Psoas muscle (tissue), 8 donors: ENCODE measurements around the gene KRT28. TPM values are rescaled to one million over a fixed set of nuclear protein-coding genes. Genes with fewer than 3 reads are reported as not detected.

Experiments used
- ATAC-seq, 4 donors: fragments of 200-7000 bp; cut with Tn5 transposase; one replicate each; pipeline ENCODE4 v1.9.1; 2020; ENCODE audit warnings: moderate library complexity in 3 of 4, mild to moderate bottlenecking in 2 of 4
- DNase-seq, 2 donors: peaks; one replicate each; pipeline ENCODE4 v3.0.0-alpha.2; 2020
- H3K27ac ChIP-seq: fragments of 200-600 bp; one replicate; pipeline ENCODE4 v1.8.0; 2022
- H3K27me3 ChIP-seq, 3 donors: fragments of 200-600 bp in 1 of 3; one replicate each; pipeline versions ENCODE4 v1.6.1 to v1.8.0; 2013 to 2022; ENCODE audit warnings: low read length in 2 of 3, mild to moderate bottlenecking in 2 of 3, moderate library complexity in 1 of 3; ENCODE audit not compliant: insufficient read depth in 3 of 3
- H3K36me3 ChIP-seq, 2 donors: fragments of 200-600 bp in 1 of 2; one replicate each; pipeline versions ENCODE4 v1.6.1 to v1.8.0; 2013 to 2022; ENCODE audit warnings: low read depth in 1 of 2, mild to moderate bottlenecking in 1 of 2, moderate library complexity in 1 of 2; ENCODE audit not compliant: insufficient read depth in 1 of 2
- H3K4me1 ChIP-seq: fragments of 200-600 bp; one replicate; pipeline ENCODE4 v1.8.0; 2022
- H3K4me3 ChIP-seq: fragments of 200-600 bp; one replicate; pipeline ENCODE4 v1.8.0; 2022; ENCODE audit warnings: mild to moderate bottlenecking
- H3K9me3 ChIP-seq: fragments of 200-600 bp; one replicate; pipeline ENCODE4 v1.8.0; 2022
- WGBS, 3 donors: extraction: QIAGEN DNeasy Blood & Tissue Kit; methylation state at CpG; one replicate each; pipeline versions ENCODE4 v1.1.6 to v1.1.7; 2013; 5-methylcytosine and 5-hydroxymethylcytosine counted together
- intact Hi-C, 2 donors: fragments of 100-400 bp; cut with DNase I; formaldehyde crosslinking; loops; one replicate each; pipeline versions ENCODE4 v1.11.0 to v1.14.2; 2022
- polyA plus RNA-seq, 3 donors: library from polyadenylated mRNA; stranded (reverse); fragments of 200-250 nt; gene quantifications; one replicate each; pipeline ENCODE4 v1.2.3, GENCODE V29; 2013
- total RNA-seq, 4 donors: library from RNA; stranded (reverse); fragmentation: NEBNext Ultra II Directional in 2 of 4; extraction: Animal tissue kit (Norgen Biotek cat#: 25700) in 2 of 4; gene quantifications; one replicate each; pipeline versions ENCODE4 v1.2.1 to v1.2.4, GENCODE V29; 2021 to 2023
- TF ChIP-seq, protein P1 (sequence below): fragments of 200-600 bp; IDR thresholded peaks from one replicate; pipeline ENCODE4 v1.8.0; 2022; ENCODE audit warnings: antibody characterized with exemption
- donor health status: healthy with polysubstance abuse.
- donor health status: DM: no; HTN: no; CAD: no; lungs with moderate emphysema.
- donor health status: Bipolar disorder and iron deficiency.
- donor health status: healthy.
- donor health status: DM: yes; HTN: yes; CAD: no.
- donor health status: DM: no; HTN: no; CAD: no.
- donor health status: DM: no; HTN: no; CAD: no.
- donor health status: DM: yes; HTN: yes; CAD: no.

KRT28 gene
- total and polyA plus RNA-seq, 7 donors: not detected

DNA sequence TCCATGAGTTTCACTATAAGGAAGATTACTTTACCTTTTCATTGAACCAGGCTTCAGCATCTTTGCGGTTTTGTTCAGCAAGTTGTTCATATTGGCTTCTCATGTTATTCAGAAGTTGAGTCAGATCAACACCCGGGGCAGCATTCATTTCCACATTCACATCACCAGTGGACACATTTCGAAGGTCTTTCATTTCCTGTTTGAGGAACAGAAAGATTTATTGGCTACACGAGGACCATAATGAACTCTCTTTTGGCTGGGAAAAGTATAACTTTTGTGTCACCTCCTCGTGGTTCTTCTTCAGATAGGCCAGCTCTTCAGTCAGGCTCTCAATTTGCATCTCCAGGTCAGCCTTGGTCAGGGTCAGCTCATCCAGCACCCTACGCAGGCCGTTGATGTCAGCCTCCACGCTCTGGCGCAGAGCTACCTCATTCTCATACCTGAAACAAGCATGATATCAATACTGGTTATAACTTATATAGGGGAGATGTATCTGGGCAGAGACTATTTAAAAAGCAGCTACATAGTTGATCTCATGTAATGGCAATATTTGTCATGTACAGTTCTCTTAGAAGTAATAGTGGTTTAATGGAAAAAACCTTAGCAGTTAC lies 20.6 kb upstream of the KRT28 start:
- peaks cover 17% of the 10 kb centered on the region for H3K4me1 ChIP-seq
- H3K4me3 ChIP-seq: peak overlapping the region; percentile 89
- no peak for ATAC-seq
- H3K27ac ChIP-seq: peak overlapping the region; percentile 90
- no peak for DNase-seq
- TF ChIP-seq, protein P1, sequence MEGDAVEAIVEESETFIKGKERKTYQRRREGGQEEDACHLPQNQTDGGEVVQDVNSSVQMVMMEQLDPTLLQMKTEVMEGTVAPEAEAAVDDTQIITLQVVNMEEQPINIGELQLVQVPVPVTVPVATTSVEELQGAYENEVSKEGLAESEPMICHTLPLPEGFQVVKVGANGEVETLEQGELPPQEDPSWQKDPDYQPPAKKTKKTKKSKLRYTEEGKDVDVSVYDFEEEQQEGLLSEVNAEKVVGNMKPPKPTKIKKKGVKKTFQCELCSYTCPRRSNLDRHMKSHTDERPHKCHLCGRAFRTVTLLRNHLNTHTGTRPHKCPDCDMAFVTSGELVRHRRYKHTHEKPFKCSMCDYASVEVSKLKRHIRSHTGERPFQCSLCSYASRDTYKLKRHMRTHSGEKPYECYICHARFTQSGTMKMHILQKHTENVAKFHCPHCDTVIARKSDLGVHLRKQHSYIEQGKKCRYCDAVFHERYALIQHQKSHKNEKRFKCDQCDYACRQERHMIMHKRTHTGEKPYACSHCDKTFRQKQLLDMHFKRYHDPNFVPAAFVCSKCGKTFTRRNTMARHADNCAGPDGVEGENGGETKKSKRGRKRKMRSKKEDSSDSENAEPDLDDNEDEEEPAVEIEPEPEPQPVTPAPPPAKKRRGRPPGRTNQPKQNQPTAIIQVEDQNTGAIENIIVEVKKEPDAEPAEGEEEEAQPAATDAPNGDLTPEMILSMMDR: no peak
- H3K36me3 ChIP-seq: peaks cover 4 to 14% of the 10 kb centered on the region in 2 donors
- 85 to 87% (median 86%) methylated on average over 9 of the region's 9 CpGs for WGBS, 3 donors
- no peaks in the 10 kb centered on the region for H3K9me3 ChIP-seq
- intact Hi-C loops: no loop called here
- H3K27me3 ChIP-seq: no peaks in the 10 kb centered on the region

DNA sequence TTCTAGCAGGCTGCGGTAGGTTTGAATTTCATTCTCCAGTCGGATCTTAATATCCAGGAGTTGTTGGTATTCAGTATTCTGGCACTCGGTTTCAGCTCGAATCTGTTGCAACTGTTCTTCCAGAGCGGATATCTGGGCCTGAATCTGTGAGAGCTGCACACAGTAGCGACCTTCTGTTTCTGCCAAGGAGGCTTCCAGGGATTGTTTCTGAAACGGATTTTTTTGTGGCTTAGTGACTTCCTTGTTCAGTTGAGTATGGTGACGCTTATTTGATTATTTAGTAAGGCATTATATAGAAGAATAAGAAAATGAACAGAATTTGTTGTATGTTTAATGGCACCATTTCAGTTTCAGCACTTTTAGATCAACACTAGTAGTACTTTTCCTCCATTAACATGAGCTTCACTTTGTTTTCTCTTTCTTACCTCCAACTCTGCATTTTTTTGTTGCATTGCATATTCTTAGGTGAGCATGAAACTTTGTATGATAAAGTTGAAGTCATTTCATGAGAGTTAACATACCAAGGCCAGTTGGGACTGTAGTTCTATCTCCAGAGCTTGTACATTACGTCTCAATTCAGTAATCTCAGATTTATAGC lies 19.9 kb upstream of the KRT28 start:
- TF ChIP-seq, protein P1: no peak
- DNase-seq (no peak), ATAC-seq (peak in 3 of 4 donors; percentile 48 to 68 (median 52))
- no peaks in the 10 kb centered on the region for H3K27me3 ChIP-seq
- no peaks in the 10 kb centered on the region for H3K9me3 ChIP-seq
- peak overlapping the region; percentile 89 for H3K4me3 ChIP-seq
- 30 to 36% (median 35%) methylated on average over 9 of the region's 9 CpGs for WGBS, 3 donors
- H3K4me1 ChIP-seq: peaks cover 17% of the 10 kb centered on the region
- peaks cover 4 to 14% of the 10 kb centered on the region in 2 donors for H3K36me3 ChIP-seq
- intact Hi-C loops: no loop called here
- H3K27ac ChIP-seq: peak overlapping the region; percentile 90

DNA sequence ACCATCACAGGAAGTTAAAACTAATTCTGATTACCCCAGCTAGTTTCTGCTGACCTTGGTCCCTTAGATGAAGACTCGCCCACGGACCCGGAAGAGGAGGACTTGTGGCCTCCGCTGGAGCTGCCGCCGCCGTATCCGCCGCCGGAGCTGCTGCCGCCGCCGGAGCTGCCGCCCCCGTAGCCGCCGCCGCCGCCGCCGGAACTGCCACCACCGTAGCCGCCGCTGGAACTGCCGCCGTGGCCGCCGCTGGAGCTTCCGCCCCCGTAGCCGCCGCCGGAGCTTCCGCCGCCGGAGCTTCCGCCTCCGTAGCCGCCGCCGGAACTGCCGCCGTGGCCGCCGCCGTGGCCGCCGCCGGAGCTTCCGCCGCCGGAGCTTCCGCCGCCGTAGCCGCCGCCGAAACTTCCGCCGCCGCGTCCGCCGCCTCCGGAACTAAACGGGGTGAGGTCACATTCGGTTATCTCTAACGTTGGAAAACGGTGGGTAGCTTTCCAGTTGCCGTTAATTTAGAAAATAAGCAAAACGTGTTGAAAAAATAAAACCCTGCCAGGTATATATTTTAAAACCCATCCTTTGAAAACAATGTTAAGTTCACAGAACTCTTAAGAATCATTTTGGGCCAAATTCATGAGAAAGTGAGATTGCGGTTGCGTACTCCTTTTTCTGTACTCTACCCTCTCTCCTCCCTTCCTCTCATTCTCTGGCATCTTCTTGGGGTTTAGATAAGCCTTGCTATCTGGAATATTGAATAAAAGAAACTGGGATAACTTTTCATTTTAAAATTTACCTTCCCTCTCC lies 19.2 kb upstream of the KRT28 start:
- DNase-seq (peak; percentile 80 to 92), ATAC-seq (peak; percentile 94 to 98 (median 96))
- Histone ChIP-seq H3K27ac (peak overlapping the region; percentile 90), H3K36me3 (peaks cover 4 to 14% of the 10 kb centered on the region in 2 donors), H3K4me3 (peak overlapping the region; percentile 89), H3K9me3 (no peaks in the 10 kb centered on the region), H3K27me3 (no peaks in the 10 kb centered on the region), H3K4me1 (peaks cover 17% of the 10 kb centered on the region)
- 1% methylated on average over 43 to 73 of the region's 73 CpGs for WGBS, 3 donors
- intact Hi-C loops: no loop called here
- TF ChIP-seq, protein P1: no peak

DNA sequence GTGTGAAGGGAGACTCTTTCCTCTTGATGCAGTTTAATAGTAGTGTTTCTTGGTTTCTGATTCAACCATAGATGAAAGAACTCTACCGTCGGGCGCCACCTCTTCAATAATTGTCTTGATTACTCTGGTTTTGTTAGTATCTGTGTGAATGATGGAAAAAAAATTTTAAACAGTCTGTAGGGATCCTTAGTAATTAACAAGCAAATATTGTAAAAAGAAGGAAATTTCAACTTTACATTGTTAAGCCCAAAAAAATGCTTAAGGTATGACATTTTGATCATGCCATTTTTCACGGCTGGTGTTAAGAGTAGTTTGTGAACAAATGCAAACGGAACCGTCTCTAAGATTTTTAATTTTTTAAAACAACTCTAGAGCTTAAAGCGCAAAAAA lies 18.6 kb upstream of the KRT28 start:
- Histone ChIP-seq H3K9me3 (no peaks in the 10 kb centered on the region), H3K4me3 (peak overlapping the region; percentile 89), H3K27ac (peak overlapping the region; percentile 90), H3K27me3 (no peaks in the 10 kb centered on the region), H3K4me1 (peaks cover 17% of the 10 kb centered on the region), H3K36me3 (peaks cover 4 to 14% of the 10 kb centered on the region in 2 donors)
- TF ChIP-seq, protein P1: no peak
- intact Hi-C loops: no loop called here
- DNase-seq (no peak), ATAC-seq (no peak)
- WGBS, 3 donors: 12 to 16% (median 14%) methylated on average over 7 of the region's 7 CpGs
